H1 (cell line): ENCODE measurements around the gene CSRP3. TPM values are rescaled to one million over a fixed set of nuclear protein-coding genes. Genes with fewer than 3 reads are reported as not detected.

ENCODE experiments used
- CTCF ChIA-PET: fragments of 300-600 bp; sonication (Branson Sonifier 250); formaldehyde crosslinking; loops from one replicate; lab custom pipeline; 2021; ENCODE audit not compliant: partially characterized antibody; lab: Charles Lee
- POLR2A ChIA-PET: fragments of 300-600 bp; sonication (Branson Sonifier 250); formaldehyde crosslinking; loops from one replicate; lab custom pipeline; 2021; ENCODE audit warnings: inconsistent platforms; ENCODE audit not compliant: partially characterized antibody; lab: Charles Lee
- DNase-seq, 2 experiments: peaks; one replicate each; pipeline versions ENCODE4 v3.0.0 to v3.0.0-alpha.2; 2010 to 2022; ENCODE audit warnings: low spot score in 2 of 2, low read depth in 1 of 2, mixed read lengths in 1 of 2
- FAIRE-seq: peaks from 2 replicates; lab custom pipeline; 2011; peaks lifted over from hg19 to GRCh38; lab: Jason Lieb, UNC
- H2AFZ ChIP-seq: 2 replicates; pipeline ENCODE4 v1.8.1; 2012; ENCODE audit warnings: low read length, inconsistent platforms
- H2AK5ac ChIP-seq: 2 replicates; pipeline ENCODE4 v1.6.1; 2013; ENCODE audit warnings: low read depth, low read length
- H2BK120ac ChIP-seq: replicated peaks from 2 replicates; pipeline ENCODE3; 2013; ENCODE audit warnings: low read depth, low read length, inconsistent platforms
- H2BK12ac ChIP-seq: 2 replicates; pipeline ENCODE4 v1.6.1; 2013; ENCODE audit warnings: low read depth, low read length
- H2BK15ac ChIP-seq: 2 replicates; pipeline ENCODE4 v1.6.1; 2013; ENCODE audit warnings: low read length
- H2BK20ac ChIP-seq: 2 replicates; pipeline ENCODE4 v1.6.1; 2013; ENCODE audit warnings: low read length
- H2BK5ac ChIP-seq: 2 replicates; pipeline ENCODE4 v1.6.1; 2013; ENCODE audit warnings: low read depth, low read length
- H3K14ac ChIP-seq: 2 replicates; pipeline ENCODE4 v1.6.1; 2013; ENCODE audit warnings: inconsistent platforms; ENCODE audit not compliant: insufficient read length
- H3K18ac ChIP-seq: 2 replicates; pipeline ENCODE4 v1.6.1; 2013; ENCODE audit warnings: low read length; ENCODE audit errors: extremely low read depth
- H3K23ac ChIP-seq: 2 replicates; pipeline ENCODE4 v1.6.1; 2013; ENCODE audit warnings: inconsistent platforms; ENCODE audit not compliant: insufficient read length
- H3K23me2 ChIP-seq: 2 replicates; pipeline ENCODE4 v1.6.1; 2013; ENCODE audit warnings: low read depth, low read length
- H3K27ac ChIP-seq: 2 replicates; pipeline ENCODE4 v1.6.1; 2011; ENCODE audit warnings: low read depth, low read length, inconsistent platforms
- H3K27me3 ChIP-seq, 4 experiments: replicated peaks in 1 of 4; 1 replicate in 1 of 4; 2 replicates in 3 of 4; pipeline versions ENCODE4 v1.6.1 to v1.8.1; 2011 to 2013; ENCODE audit warnings: low read length in 3 of 4, mild to moderate bottlenecking in 3 of 4, inconsistent platforms in 2 of 4, mixed read lengths in 2 of 4, moderate library complexity in 1 of 4; ENCODE audit not compliant: control insufficient read depth in 3 of 4, insufficient read depth in 3 of 4; ENCODE audit errors: extremely low read depth in 1 of 4
- H3K36me3 ChIP-seq, 4 experiments: 2 replicates each; pipeline versions ENCODE4 v1.6.1 to v1.8.1; 2011 to 2013; ENCODE audit warnings: mild to moderate bottlenecking in 4 of 4, low read length in 3 of 4, moderate library complexity in 2 of 4, control low read depth in 1 of 4, inconsistent platforms in 1 of 4; ENCODE audit not compliant: insufficient read depth in 4 of 4, control insufficient read depth in 2 of 4
- H3K4ac ChIP-seq: replicated peaks from 2 replicates; pipeline ENCODE3; 2013; ENCODE audit warnings: low read length, low read depth, mixed read lengths, inconsistent platforms; ENCODE audit not compliant: insufficient read length
- H3K4me1 ChIP-seq, 4 experiments: replicated peaks in 1 of 4; 1 replicate in 1 of 4; 2 replicates in 3 of 4; pipeline versions ENCODE4 v1.6.1 to v1.8.1; 2011 to 2013; ENCODE audit warnings: low read length in 3 of 4, inconsistent platforms in 2 of 4, mixed read lengths in 1 of 4; ENCODE audit not compliant: insufficient read depth in 4 of 4, control insufficient read depth in 3 of 4
- H3K4me2 ChIP-seq, 2 experiments: 2 replicates each; pipeline versions ENCODE4 v1.6.1 to v1.8.1; 2011 to 2013; ENCODE audit warnings: low read depth in 2 of 2, low read length in 2 of 2, control low read depth in 1 of 2, inconsistent platforms in 1 of 2, mild to moderate bottlenecking in 1 of 2; ENCODE audit not compliant: insufficient read depth in 1 of 2
- H3K4me3 ChIP-seq, 4 experiments: fragments of 200-600, 300-600 bp in 1 of 4; sonication (generic), shearing (Covaris generic), sonication (Bioruptor Twin) in 1 of 4; 2 replicates each; pipeline versions ENCODE4 v1.5.1 to v1.8.1; 2011 to 2016; ENCODE audit warnings: low read length in 4 of 4, low read depth in 3 of 4, control low read depth in 2 of 4, inconsistent platforms in 2 of 4, mild to moderate bottlenecking in 2 of 4, mixed read lengths in 1 of 4, moderate library complexity in 1 of 4; ENCODE audit not compliant: insufficient read depth in 2 of 4; ENCODE audit errors: extremely low read depth in 1 of 4
- H3K56ac ChIP-seq: replicated peaks from 2 replicates; pipeline ENCODE3; 2013; ENCODE audit warnings: low read depth, mild to moderate bottlenecking, mixed read lengths, low read length, inconsistent platforms; ENCODE audit not compliant: insufficient read length
- H3K79me1 ChIP-seq: 2 replicates; pipeline ENCODE4 v1.6.1; 2013; ENCODE audit warnings: low read depth, low read length, control low read depth
- H3K79me2 ChIP-seq, 2 experiments: 2 replicates each; pipeline versions ENCODE4 v1.6.1 to v1.8.1; 2012 to 2013; ENCODE audit warnings: low read length in 2 of 2, mild to moderate bottlenecking in 2 of 2, inconsistent platforms in 1 of 2; ENCODE audit not compliant: insufficient read depth in 2 of 2, control insufficient read depth in 1 of 2
- H3K9ac ChIP-seq, 4 experiments: replicated peaks in 1 of 4; 1 replicate in 1 of 4; 2 replicates in 3 of 4; pipeline versions ENCODE4 v1.6.1 to v1.8.1; 2011 to 2013; ENCODE audit warnings: low read depth in 3 of 4, low read length in 3 of 4, control low read depth in 2 of 4, mild to moderate bottlenecking in 2 of 4, moderate library complexity in 2 of 4, inconsistent platforms in 1 of 4; ENCODE audit errors: extremely low read depth in 1 of 4
- H3K9me3 ChIP-seq, 2 experiments: 2 replicates each; pipeline versions ENCODE4 v1.6.1 to v1.8.1; 2012 to 2013; ENCODE audit warnings: mild to moderate bottlenecking in 2 of 2, moderate library complexity in 2 of 2, control low read depth in 1 of 2, inconsistent platforms in 1 of 2, low read depth in 1 of 2, low read length in 1 of 2, mixed read lengths in 1 of 2; ENCODE audit not compliant: insufficient read depth in 2 of 2
- H4K20me1 ChIP-seq, 2 experiments: replicated peaks in 1 of 2; 2 replicates each; pipeline versions ENCODE3 to v1.8.1; 2011 to 2013; ENCODE audit warnings: inconsistent platforms in 2 of 2, low read length in 2 of 2, mild to moderate bottlenecking in 1 of 2; ENCODE audit not compliant: insufficient read depth in 2 of 2, control insufficient read depth in 1 of 2
- H4K5ac ChIP-seq: 2 replicates; pipeline ENCODE4 v1.6.1; 2013; ENCODE audit warnings: low read length, low read depth, mixed read lengths, inconsistent platforms; ENCODE audit not compliant: insufficient read length
- H4K8ac ChIP-seq: 2 replicates; pipeline ENCODE4 v1.8.0; 2013; ENCODE audit warnings: mild to moderate bottlenecking, moderate library complexity, low read length, inconsistent platforms; ENCODE audit not compliant: insufficient read depth; ENCODE audit errors: extremely low read depth
- H4K91ac ChIP-seq: replicated peaks from 2 replicates; pipeline ENCODE3; 2013; ENCODE audit warnings: low read length, mixed read lengths, inconsistent platforms; ENCODE audit not compliant: insufficient read length
- CHD1 ChIP-seq: IDR thresholded peaks from 2 replicates; pipeline ENCODE4 v1.6.1; 2012; ENCODE audit warnings: low read depth, low read length, improper control_type of control experiment
- CHD2 ChIP-seq: IDR thresholded peaks from 2 replicates; pipeline ENCODE4 v1.6.1; 2012; ENCODE audit warnings: low read length, improper control_type of control experiment
- GABPA ChIP-seq: IDR thresholded peaks from 2 replicates; pipeline ENCODE4 v1.6.1; 2011; ENCODE audit warnings: mild to moderate bottlenecking, low read length, moderate library complexity, borderline replicate concordance; ENCODE audit not compliant: insufficient read depth
- MAFK ChIP-seq: IDR thresholded peaks from 2 replicates; pipeline ENCODE4 v1.6.1; 2012; ENCODE audit warnings: low read depth, mild to moderate bottlenecking, improper control_type of control experiment, low read length
- POU5F1 ChIP-seq: IDR thresholded peaks from 2 replicates; pipeline ENCODE4 v1.6.1; 2011; ENCODE audit warnings: low read depth, mild to moderate bottlenecking, low read length, moderate library complexity
- TBP ChIP-seq: IDR thresholded peaks from 2 replicates; pipeline ENCODE4 v1.6.1; 2011; ENCODE audit warnings: low read depth, low read length, improper control_type of control experiment
- WGBS, 2 experiments: shearing (Covaris generic) in 1 of 2; methylation state at CpG; one replicate each; pipeline versions ENCODE4 v1.1.6 to v1.1.7; 2013 to 2015; ENCODE audit warnings: low lambda C conversion rate in 2 of 2, mixed read lengths in 2 of 2, inconsistent platforms in 1 of 2, low coverage in 1 of 2, missing lambda C conversion rate in 1 of 2; ENCODE audit not compliant: insufficient replicate concordance in 2 of 2, insufficient coverage in 1 of 2, insufficient read length in 1 of 2; ENCODE audit errors: extremely low coverage in 1 of 2, missing lambda C conversion rate in 1 of 2; 5-methylcytosine and 5-hydroxymethylcytosine counted together
- polyA plus RNA-seq, 7 experiments: library from polyadenylated mRNA; depleted of rRNA in 3 of 7; stranded (reverse) in 5 of 7; unstranded in 2 of 7; fragments of >200 nt in 5 of 7; fragments of 200-250 nt in 2 of 7; gene quantifications; 1 replicate in 5 of 7; 2 replicates in 1 of 7; 4 replicates in 1 of 7; pipeline versions ENCODE4 v1.2.1 to v1.2.3, GENCODE V29; 2011 to 2013; ENCODE audit warnings: missing spikeins in 2 of 7, mixed read lengths in 2 of 7
- total RNA-seq: library from RNA; stranded (reverse); fragmentation: NEBNext Ultra II Directional; extraction: Animal tissue kit (Norgen Biotek cat#: 25700); gene quantifications from 2 replicates; pipeline ENCODE4 v1.2.1, GENCODE V29; 2021

CSRP3 gene
- total and polyA plus RNA-seq, 2 of the 8 experiments (the other 6 are each of a cell fraction or from before 2014, with no cell fraction given), result not detected

DNA sequence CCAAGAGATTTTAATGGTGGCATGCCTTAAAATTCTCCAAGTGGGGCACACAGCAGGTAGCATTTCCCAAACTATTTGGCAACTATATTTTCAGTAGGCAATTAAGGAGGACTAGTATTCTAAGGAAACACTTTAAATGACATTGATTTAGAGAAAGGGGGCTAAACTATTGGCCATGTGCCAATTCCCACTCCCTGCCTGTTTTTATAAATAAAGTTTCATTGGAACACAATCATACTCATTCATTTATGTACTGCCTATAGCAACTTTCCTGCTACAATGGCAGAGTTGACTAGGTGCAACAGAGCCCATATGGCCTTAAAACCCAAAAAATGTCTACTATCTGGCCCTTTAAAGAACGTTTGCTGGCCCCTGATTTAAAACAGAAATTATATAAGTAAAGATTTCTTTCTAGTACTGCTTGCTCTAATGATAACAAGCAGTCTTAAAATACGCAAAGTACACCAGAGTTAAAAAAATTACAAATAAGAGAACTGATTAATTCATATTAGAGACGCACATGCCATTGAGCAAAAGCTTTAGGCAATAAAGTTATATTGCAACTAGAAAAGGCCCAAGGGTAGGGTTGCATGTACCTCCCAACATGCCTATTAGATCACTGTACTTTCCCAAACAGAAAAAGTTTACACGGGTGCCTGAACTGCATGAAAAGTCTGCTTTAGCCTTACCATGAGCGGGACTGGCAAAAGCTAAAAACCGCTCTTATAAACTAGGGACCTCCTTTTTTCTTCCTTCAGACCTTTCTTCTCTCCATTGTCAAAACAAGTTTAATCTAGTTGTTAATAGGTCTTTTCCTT is 24.8 kb upstream of the CSRP3 start:
- ChIA-PET CTCF (no interaction called here), POLR2A (interaction anchor here (0.9 to 1.3 kb wide), 2 partner anchors 12 to 14 kb away, joined by 3 read pairs; partner anchors contain the start of gene E2F8)
- H4K91ac ChIP-seq, result no peak overlapping the region
- no peaks in the 10 kb centered on the region for H3K27me3 ChIP-seq
- H3K4me2 ChIP-seq, result no peak overlapping the region
- WGBS, 2 experiments, result 90% methylated on average over 6 of the region's 6 CpGs; no CpG with 5 or more reads in 1 of the 2 experiments
- no peak overlapping the region for H3K18ac ChIP-seq
- no peak overlapping the region for H3K56ac ChIP-seq
- no peak for FAIRE-seq
- no peaks in the 10 kb centered on the region for H3K9me3 ChIP-seq
- no peak overlapping the region for H4K8ac ChIP-seq
- no peak overlapping the region for H2BK5ac ChIP-seq
- no peak overlapping the region for H3K9ac ChIP-seq
- H3K27ac ChIP-seq, result no peak overlapping the region
- no peak overlapping the region for H2BK12ac ChIP-seq
- H3K36me3 ChIP-seq, result peaks cover 0 to 27% (median 13%) of the 10 kb centered on the region in 4 experiments; a peak in 7 of 8 replicates
- H4K5ac ChIP-seq, result no peak overlapping the region
- H3K23ac ChIP-seq, result no peak overlapping the region
- no peak overlapping the region for H2BK120ac ChIP-seq
- H3K4me3 ChIP-seq, result no peak overlapping the region
- TF ChIP-seq TBP (no peak), MAFK (no peak), GABPA (no peak), CHD1 (no peak), CHD2 (no peak), POU5F1 (no peak)
- no peak overlapping the region for H2BK15ac ChIP-seq
- H3K4me1 ChIP-seq, result no peaks in the 10 kb centered on the region
- no peak overlapping the region for H3K14ac ChIP-seq
- H3K79me1 ChIP-seq, result no peaks in the 10 kb centered on the region
- H3K23me2 ChIP-seq, result no peaks in the 10 kb centered on the region
- DNase-seq, result no peak
- no peaks in the 10 kb centered on the region for H3K79me2 ChIP-seq
- H4K20me1 ChIP-seq, result no peaks in the 10 kb centered on the region
- no peak overlapping the region for H3K4ac ChIP-seq
- no peak overlapping the region for H2AK5ac ChIP-seq
- no peak overlapping the region for H2AFZ ChIP-seq
- no peak overlapping the region for H2BK20ac ChIP-seq
